HepG2 (cell line): Measurements from ENCODE around the gene PSMA2. TPM values are rescaled to one million over a fixed set of nuclear protein-coding genes. Genes with fewer than 3 reads are reported as not detected.
A peak's percentile ranks its signal among the peaks of the same experiment; 100 is the strongest.

Source experiments
- ATAC-seq: fragments of 200-7000 bp; cut with Tn5 transposase; 3 replicates; pipeline ENCODE4 v1.9.1; 2020; ENCODE audit warnings: mild to moderate bottlenecking, moderate library complexity
- BruUV-seq: library from RNA; stranded (reverse); fragments of 400-500 nt; replicated peaks from 2 replicates; lab custom pipeline; 2021; lab: Mats Ljungman, UMichigan
- CTCF ChIA-PET: fragments of 300-600 bp; formaldehyde crosslinking; extraction: SDS; loops from one replicate; lab custom pipeline; 2021; ENCODE audit warnings: low total read pairs, inconsistent platforms, low intra/inter-chr PET ratio; lab: Yijun Ruan, JAX
- POLR2A ChIA-PET: fragments of 350-600 bp; sonication (Branson Sonifier 250); formaldehyde crosslinking; loops from one replicate; lab custom pipeline; 2020; ENCODE audit warnings: antibody characterized with exemption, inconsistent platforms; lab: Yijun Ruan, JAX
- DNase-seq: peaks from one replicate; pipeline ENCODE4 v3.0.0-alpha.2; 2015; ENCODE audit warnings: low spot score
- FAIRE-seq: peaks from 3 replicates; lab custom pipeline; 2011; peaks lifted over from hg19 to GRCh38; lab: Jason Lieb, UNC
- H2AFZ ChIP-seq: one replicate; pipeline ENCODE4 v1.6.1; 2011; ENCODE audit warnings: low read length, inconsistent platforms
- H3K27ac ChIP-seq: fragments of 300-600 bp; 3 replicates; pipeline ENCODE4 v1.8.0; 2011; ENCODE audit warnings: mixed run types, mild to moderate bottlenecking, mixed read lengths, low read length, inconsistent platforms; ENCODE audit not compliant: insufficient read depth; ENCODE audit errors: extremely low read length
- H3K27me3 ChIP-seq, 2 experiments: fragments of 200-600 bp in 1 of 2; 2 replicates in 1 of 2; 3 replicates in 1 of 2; pipeline versions ENCODE4 v1.6.0 to v1.8.0; 2011; ENCODE audit warnings: low read length in 2 of 2, mild to moderate bottlenecking in 2 of 2, moderate library complexity in 2 of 2, inconsistent platforms in 1 of 2; ENCODE audit not compliant: insufficient read depth in 2 of 2, control insufficient read depth in 1 of 2
- H3K36me3 ChIP-seq, 2 experiments: fragments of 200-600 bp in 1 of 2; replicated peaks in 1 of 2; 2 replicates in 1 of 2; 3 replicates in 1 of 2; pipeline versions ENCODE4 v1.5.1 to v1.8.0; 2011; ENCODE audit warnings: low read length in 2 of 2, inconsistent platforms in 1 of 2; ENCODE audit not compliant: insufficient read depth in 2 of 2, control insufficient read depth in 1 of 2
- H3K4me1 ChIP-seq: 2 replicates; pipeline ENCODE4 v1.5.1; 2012; ENCODE audit warnings: low read length, inconsistent platforms; ENCODE audit not compliant: insufficient read depth
- H3K4me2 ChIP-seq: 2 replicates; pipeline ENCODE4 v1.6.0; 2011; ENCODE audit warnings: low read depth, low read length, inconsistent platforms
- H3K4me3 ChIP-seq, 3 experiments: fragments of 200-600 bp in 1 of 3; sonication (generic), shearing (Covaris generic) in 1 of 3; replicated peaks in 1 of 3; 2 replicates each; pipeline ENCODE4 v1.5.1; 2011 to 2016; ENCODE audit warnings: low read length in 3 of 3, inconsistent platforms in 2 of 3, low read depth in 2 of 3, mild to moderate bottlenecking in 2 of 3, control low read depth in 1 of 3, mixed read lengths in 1 of 3; ENCODE audit not compliant: insufficient read depth in 1 of 3
- H3K79me2 ChIP-seq: one replicate; pipeline ENCODE4 v1.6.1; 2011; ENCODE audit warnings: low read length, inconsistent platforms; ENCODE audit not compliant: insufficient read depth
- H3K9ac ChIP-seq: 2 replicates; pipeline ENCODE4 v1.6.0; 2011; ENCODE audit warnings: mild to moderate bottlenecking, low read depth, low read length, inconsistent platforms; ENCODE audit not compliant: insufficient read depth
- H3K9me3 ChIP-seq: 2 replicates; pipeline ENCODE4 v1.5.1; 2012; ENCODE audit warnings: mild to moderate bottlenecking, low read length
- H4K20me1 ChIP-seq: 2 replicates; pipeline ENCODE4 v1.6.0; 2011; ENCODE audit warnings: inconsistent platforms, mild to moderate bottlenecking, low read length, moderate library complexity; ENCODE audit not compliant: insufficient read depth
- ETV5 ChIP-seq: IDR thresholded peaks from 2 replicates; pipeline ENCODE4 v1.6.1; 2018; ENCODE audit warnings: missing biosample characterization, missing genetic modification reagents, inconsistent platforms, borderline replicate concordance
- LCORL ChIP-seq, 2 experiments: fragments of 450-650 bp in 1 of 2; sonication (generic) in 1 of 2; formaldehyde crosslinking in 1 of 2; IDR thresholded peaks; 2 replicates each; pipeline versions ENCODE4 v1.5.0 to v1.6.1; 2017 to 2020; ENCODE audit warnings: antibody characterized with exemption in 1 of 2, missing genetic modification reagents in 1 of 2
- MEF2D ChIP-seq: sonication (generic); formaldehyde crosslinking; IDR thresholded peaks from 2 replicates; pipeline ENCODE4 v1.5.1; 2020; ENCODE audit warnings: mild to moderate bottlenecking, missing genetic modification reagents
- NFRKB ChIP-seq: fragments of 450-650 bp; IDR thresholded peaks from 2 replicates; pipeline ENCODE4 v1.6.1; 2017
- PCBP2 ChIP-seq: fragments of 200-400 bp; formaldehyde crosslinking; optimal IDR thresholded peaks from 2 replicates; pipeline ENCODE3; 2018; ENCODE audit warnings: low read length, low read depth; ENCODE audit not compliant: poor library complexity, severe bottlenecking
- RFXANK ChIP-seq: IDR thresholded peaks from 2 replicates; pipeline ENCODE4 v1.6.1; 2016
- SIN3B ChIP-seq: fragments of 150-350 bp; IDR thresholded peaks from 2 replicates; pipeline ENCODE4 v1.6.1; 2014; ENCODE audit warnings: low read length
- SIX4 ChIP-seq: sonication (generic); formaldehyde crosslinking; IDR thresholded peaks from 2 replicates; pipeline ENCODE4 v1.4.0; 2020; ENCODE audit warnings: missing genetic modification reagents
- SNRNP70 ChIP-seq: fragments of 200-400 bp; formaldehyde crosslinking; IDR thresholded peaks from 2 replicates; pipeline ENCODE4 v1.6.1; 2017; ENCODE audit warnings: mild to moderate bottlenecking, low read depth, low read length, moderate library complexity
- TGIF2 ChIP-seq: IDR thresholded peaks from 2 replicates; pipeline ENCODE4 v1.6.1; 2016; ENCODE audit warnings: control low read depth, missing compliant biosample characterization
- THRA ChIP-seq: sonication (generic); formaldehyde crosslinking; IDR thresholded peaks from 2 replicates; pipeline ENCODE4 v1.4.0; 2020; ENCODE audit warnings: missing genetic modification reagents, borderline replicate concordance
- ZBTB21 ChIP-seq: sonication (generic); formaldehyde crosslinking; IDR thresholded peaks from 2 replicates; pipeline ENCODE4 v1.4.0; 2020; ENCODE audit warnings: missing genetic modification reagents
- ZNF235 ChIP-seq: sonication (generic); formaldehyde crosslinking; IDR thresholded peaks from 2 replicates; pipeline ENCODE4 v1.8.1; 2023; ENCODE audit warnings: mild to moderate bottlenecking, missing genetic modification reagents, borderline replicate concordance
- ZNF484 ChIP-seq: sonication (generic); formaldehyde crosslinking; IDR thresholded peaks from 2 replicates; pipeline ENCODE4 v1.5.1; 2020; ENCODE audit warnings: mild to moderate bottlenecking, low read depth, missing genetic modification reagents, borderline replicate concordance
- ZNF543 ChIP-seq: sonication (generic); formaldehyde crosslinking; IDR thresholded peaks from 2 replicates; pipeline ENCODE4 v1.4.0; 2020; ENCODE audit warnings: mild to moderate bottlenecking, missing genetic modification reagents
- ZNF710 ChIP-seq: sonication (generic); formaldehyde crosslinking; IDR thresholded peaks from 2 replicates; pipeline ENCODE4 v1.5.0; 2020; ENCODE audit warnings: mild to moderate bottlenecking, missing genetic modification reagents, borderline replicate concordance
- ZSCAN25 ChIP-seq: sonication (generic); formaldehyde crosslinking; IDR thresholded peaks from 2 replicates; pipeline ENCODE4 v1.8.0; 2022; ENCODE audit warnings: mild to moderate bottlenecking, missing genetic modification reagents
- WGBS: methylation state at CpG from one replicate; pipeline ENCODE4 v1.1.6; 2017; ENCODE audit warnings: low lambda C conversion rate; 5-methylcytosine and 5-hydroxymethylcytosine counted together
- in situ Hi-C: cut with HindIII; loops from 2 replicates; pipeline ENCODE4 v1.10.0; 2017; ENCODE audit warnings: low pct_unique_long_range_greater_than_20kb; ENCODE audit not compliant: extremely low pct_ligation_motif_present
- intact Hi-C: fragments of 100-400 bp; cut with micrococcal nuclease; formaldehyde crosslinking; loops from one replicate; pipeline ENCODE4 v1.10.0; 2022; ENCODE audit not compliant: unreplicated experiment
- polyA plus RNA-seq, 8 experiments: library from polyadenylated mRNA; depleted of rRNA in 3 of 8; stranded (reverse) in 7 of 8; unstranded in 1 of 8; fragments of >200 nt; fragmentation: Illumina TruSeq in 4 of 8; extraction: Trizol in 4 of 8; gene quantifications; 2 replicates each; pipeline versions ENCODE4 v1.2.1 to v1.2.3, GENCODE V29; 2011 to 2016; ENCODE audit warnings: low read depth in 4 of 8, missing spikeins in 1 of 8, mixed read lengths in 1 of 8; ENCODE audit not compliant: insufficient read depth in 1 of 8
- total RNA-seq, 5 experiments: library from RNA; depleted of rRNA; stranded (reverse); fragments of >200 nt; fragmentation: Illumina TruSeq; extraction: Trizol; gene quantifications; 2 replicates each; pipeline ENCODE4 v1.2.3, GENCODE V29; 2016; ENCODE audit warnings: low read depth in 1 of 5
- TF ChIP-seq, protein P1 (sequence below): sonication (generic); formaldehyde crosslinking; IDR thresholded peaks from 2 replicates; pipeline ENCODE4 v1.5.0; 2020; ENCODE audit warnings: missing genetic modification reagents
- TF ChIP-seq, protein P2 (sequence below): IDR thresholded peaks from 2 replicates; pipeline ENCODE4 v1.6.1; 2016; ENCODE audit warnings: low read depth

PSMA2 gene
- total and polyA plus RNA-seq, 2 of the 13 experiments (the other 11 are each of a cell fraction or from before 2014, with no cell fraction given), result 125 to 266 TPM

- in situ Hi-C loops (no loop called here), intact Hi-C loops (loop anchor here (1.0 to 2.0 kb wide), 2 partner anchors 21 to 44 kb away; partner anchors contain the start of gene C7orf25)
- no peak for DNase-seq
- FAIRE-seq, result no peak
- no peaks in the 10 kb centered on the region for H3K9me3 ChIP-seq
- H3K27ac ChIP-seq, result peak overlapping the region; percentile 67
- ChIA-PET POLR2A (interaction anchor here (0.9 to 4.4 kb wide), 12 partner anchors 10 to 990 kb away, joined by 3 to 22 read pairs (median 4); partner anchors contain the start of genes C7orf25 and STK17A), CTCF (no interaction called here)
- peak overlapping the region; percentile 85 to 97 (median 94) for H3K4me3 ChIP-seq
- H3K36me3 ChIP-seq, result peaks cover 5 to 25% of the 10 kb centered on the region in 2 experiments
- H4K20me1 ChIP-seq, result peaks cover 20% of the 10 kb centered on the region
- H3K9ac ChIP-seq, result peak overlapping the region; percentile 91
- BruUV-seq, result TSS peak; percentile 62
- ATAC-seq, result peak; percentile 68
- peak overlapping the region; percentile 85 for H3K4me2 ChIP-seq
- 4% methylated on average over 17 of the region's 17 CpGs for WGBS
- no peak overlapping the region for H2AFZ ChIP-seq
- H3K27me3 ChIP-seq, result no peaks in the 10 kb centered on the region; a peak in 1 of 5 replicates
- H3K79me2 ChIP-seq, result peaks cover 61% of the 10 kb centered on the region
- peaks cover 48% of the 10 kb centered on the region for H3K4me1 ChIP-seq
- TF ChIP-seq PCBP2, result peak; percentile 52
- TF ChIP-seq ZNF484 (CRISPR knock-in tag), result no peak
- TF ChIP-seq SNRNP70, result no peak
- TF ChIP-seq, protein P1, sequence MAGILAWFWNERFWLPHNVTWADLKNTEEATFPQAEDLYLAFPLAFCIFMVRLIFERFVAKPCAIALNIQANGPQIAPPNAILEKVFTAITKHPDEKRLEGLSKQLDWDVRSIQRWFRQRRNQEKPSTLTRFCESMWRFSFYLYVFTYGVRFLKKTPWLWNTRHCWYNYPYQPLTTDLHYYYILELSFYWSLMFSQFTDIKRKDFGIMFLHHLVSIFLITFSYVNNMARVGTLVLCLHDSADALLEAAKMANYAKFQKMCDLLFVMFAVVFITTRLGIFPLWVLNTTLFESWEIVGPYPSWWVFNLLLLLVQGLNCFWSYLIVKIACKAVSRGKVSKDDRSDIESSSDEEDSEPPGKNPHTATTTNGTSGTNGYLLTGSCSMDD (CRISPR knock-in tag), result no peak
- TF ChIP-seq ZNF710 (CRISPR knock-in tag), result 0 out of 2 replicates have a peak, but pooled peaks have one; percentile 31
- TF ChIP-seq SIX4 (CRISPR knock-in tag), result no peak
- 0 out of 2 replicates have a peak, but pooled peaks have one; percentile 9 for TF ChIP-seq TGIF2 (CRISPR knock-in tag)
- no peak for TF ChIP-seq LCORL (IDR thresholded peaks at IDR 0.05)
- TF ChIP-seq LCORL (CRISPR knock-in tag; IDR thresholded peaks at IDR 0.05), result no peak
- TF ChIP-seq, protein P2, sequence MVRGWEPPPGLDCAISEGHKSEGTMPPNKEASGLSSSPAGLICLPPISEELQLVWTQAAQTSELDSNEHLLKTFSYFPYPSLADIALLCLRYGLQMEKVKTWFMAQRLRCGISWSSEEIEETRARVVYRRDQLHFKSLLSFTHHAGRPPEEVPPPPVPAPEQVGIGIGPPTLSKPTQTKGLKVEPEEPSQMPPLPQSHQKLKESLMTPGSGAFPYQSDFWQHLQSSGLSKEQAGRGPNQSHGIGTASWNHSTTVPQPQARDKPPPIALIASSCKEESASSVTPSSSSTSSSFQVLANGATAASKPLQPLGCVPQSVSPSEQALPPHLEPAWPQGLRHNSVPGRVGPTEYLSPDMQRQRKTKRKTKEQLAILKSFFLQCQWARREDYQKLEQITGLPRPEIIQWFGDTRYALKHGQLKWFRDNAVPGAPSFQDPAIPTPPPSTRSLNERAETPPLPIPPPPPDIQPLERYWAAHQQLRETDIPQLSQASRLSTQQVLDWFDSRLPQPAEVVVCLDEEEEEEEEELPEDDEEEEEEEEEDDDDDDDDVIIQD (CRISPR knock-in tag), result no peak
- TF ChIP-seq NFRKB, result no peak
- no peak for TF ChIP-seq ZBTB21
- no peak for TF ChIP-seq ETV5
- no peak for TF ChIP-seq ZNF235 (CRISPR knock-in tag)
- TF ChIP-seq THRA (CRISPR knock-in tag), result peak; percentile 57; the same call in 1 of the 2 replicates
- TF ChIP-seq ZSCAN25 (CRISPR knock-in tag), result peak; percentile 90
- no peak for TF ChIP-seq MEF2D
- TF ChIP-seq ZNF543 (CRISPR knock-in tag), result peak; percentile 10; the same call in 1 of the 2 replicates
- no peak for TF ChIP-seq RFXANK (CRISPR knock-in tag)
- TF ChIP-seq SIN3B, result no peak
Observed at GRCh38 chr7:42932811-42933591, 1.0 kb upstream of the PSMA2 start.
